ENCODE results near the gene PRKRIP1.
"Not testable (repeated sequence)": the region's sequence is repeated elsewhere in the genome, so short reads cannot be mapped to it uniquely, and the experiment has no call there.

Gene PRKRIP1

GRCh38 chr7:102404005-102404861 is 8.1 kb downstream of the PRKRIP1 start:
- DNase-seq: peak in 3 of 5 donors; percentile 28 to 72 (median 44)

- not testable (repeated sequence) for DNase-seq
These were observed 8.7 kb downstream of the PRKRIP1 start for GRCh38 chr7:102404862-102405188.

GRCh38 chr7:102407910-102408309 is 11.7 kb downstream of the PRKRIP1 start:
- no peak for DNase-seq

GRCh38 chr7:102408530-102408929 is 12.4 kb downstream of the PRKRIP1 start:
- not testable (repeated sequence) for DNase-seq

- no peak for DNase-seq
These were observed 13.2 kb downstream of the PRKRIP1 start for GRCh38 chr7:102409340-102409739.

- DNase-seq: no peak
These were observed 14.0 kb downstream of the PRKRIP1 start for GRCh38 chr7:102410123-102410522.

GRCh38 chr7:102410918-102411317 is 14.8 kb downstream of the PRKRIP1 start:
- no peak for DNase-seq

- DNase-seq: peak in 4 of 5 donors; percentile 26 to 44 (median 37)
These were observed 16.4 kb downstream of the PRKRIP1 start for GRCh38 chr7:102412548-102412947.

- DNase-seq: no peak
These were observed 16.9 kb downstream of the PRKRIP1 start for GRCh38 chr7:102413091-102413490.

GRCh38 chr7:102413611-102414010 is 17.4 kb downstream of the PRKRIP1 start:
- no peak for DNase-seq

- DNase-seq: peak in 4 of 5 donors; percentile 27 to 89 (median 32)
These were observed 19.6 kb downstream of the PRKRIP1 start for GRCh38 chr7:102415685-102416225.

- DNase-seq: no peak
These were observed 20.2 kb downstream of the PRKRIP1 start for GRCh38 chr7:102416406-102416805.

- DNase-seq: peak in 1 of 5 donors; percentile 60
These were observed 20.9 kb downstream of the PRKRIP1 start for GRCh38 chr7:102417105-102417504.

- DNase-seq: peak in 1 of 5 donors; percentile 26
These were observed 22.4 kb downstream of the PRKRIP1 start for GRCh38 chr7:102418592-102418991.

- DNase-seq: no peak
These were observed 25.6 kb downstream of the PRKRIP1 start for GRCh38 chr7:102421706-102422240.

- no peak for DNase-seq
These were observed 28.0 kb downstream of the PRKRIP1 start for GRCh38 chr7:102424129-102424551.

- DNase-seq: no peak
These were observed 28.6 kb downstream of the PRKRIP1 start for GRCh38 chr7:102424787-102425218.

GRCh38 chr7:102425639-102426267 is 29.6 kb downstream of the PRKRIP1 start:
- peak; percentile 72 to 93 (median 80) for DNase-seq

GRCh38 chr7:102426268-102427018 is 30.3 kb downstream of the PRKRIP1 start:
- peak; percentile 35 to 88 (median 59) for DNase-seq

GRCh38 chr7:102427019-102427405 is 30.8 kb downstream of the PRKRIP1 start:
- no peak for DNase-seq

GRCh38 chr7:102429141-102429899 is 33.2 kb downstream of the PRKRIP1 start:
- DNase-seq: no peak
